NCI-H82 treated with DMSO at 0.1 percent for 48 hours (cell line): ENCODE results near the gene SPRR2E.
"Not testable (repeated sequence)": the region's sequence is repeated elsewhere in the genome, so short reads cannot be mapped to it uniquely, and the experiment has no call there.

ENCODE experiments used
- DNase-seq: peaks from one replicate; lab custom pipeline; 2025; ENCODE audit not compliant: unreplicated experiment; lab: John Stamatoyannopoulos, UW

Gene SPRR2E

GRCh38 chr1:153070243-153070642 lies 24.1 kb downstream of the SPRR2E start:
- no peak for DNase-seq

- DNase-seq: no peak
Measured at GRCh38 chr1:153058826-153059784, 35.2 kb downstream of the SPRR2E start.

- DNase-seq: no peak
Measured at GRCh38 chr1:153058154-153058553, 36.2 kb downstream of the SPRR2E start.

- DNase-seq: no peak
Measured at GRCh38 chr1:153057375-153057774, 37.0 kb downstream of the SPRR2E start, which contains the start of gene SPRR2A. SPRR2A (minus strand) TSS chr1:153057512; CDS start chr1:153056735, 777 bp downstream.

- not testable (repeated sequence) for DNase-seq
Measured at GRCh38 chr1:153056111-153056510, 38.2 kb downstream of the SPRR2E start.

GRCh38 chr1:153049211-153049610 lies 45.1 kb downstream of the SPRR2E start:
- no peak for DNase-seq
